Measurements from ENCODE around the gene LAMA4. TPM values are rescaled to one million over a fixed set of nuclear protein-coding genes. Genes with fewer than 3 reads are reported as not detected.
A peak's percentile ranks its signal among the peaks of the same experiment; 100 is the strongest.

Gene LAMA4, protein sequence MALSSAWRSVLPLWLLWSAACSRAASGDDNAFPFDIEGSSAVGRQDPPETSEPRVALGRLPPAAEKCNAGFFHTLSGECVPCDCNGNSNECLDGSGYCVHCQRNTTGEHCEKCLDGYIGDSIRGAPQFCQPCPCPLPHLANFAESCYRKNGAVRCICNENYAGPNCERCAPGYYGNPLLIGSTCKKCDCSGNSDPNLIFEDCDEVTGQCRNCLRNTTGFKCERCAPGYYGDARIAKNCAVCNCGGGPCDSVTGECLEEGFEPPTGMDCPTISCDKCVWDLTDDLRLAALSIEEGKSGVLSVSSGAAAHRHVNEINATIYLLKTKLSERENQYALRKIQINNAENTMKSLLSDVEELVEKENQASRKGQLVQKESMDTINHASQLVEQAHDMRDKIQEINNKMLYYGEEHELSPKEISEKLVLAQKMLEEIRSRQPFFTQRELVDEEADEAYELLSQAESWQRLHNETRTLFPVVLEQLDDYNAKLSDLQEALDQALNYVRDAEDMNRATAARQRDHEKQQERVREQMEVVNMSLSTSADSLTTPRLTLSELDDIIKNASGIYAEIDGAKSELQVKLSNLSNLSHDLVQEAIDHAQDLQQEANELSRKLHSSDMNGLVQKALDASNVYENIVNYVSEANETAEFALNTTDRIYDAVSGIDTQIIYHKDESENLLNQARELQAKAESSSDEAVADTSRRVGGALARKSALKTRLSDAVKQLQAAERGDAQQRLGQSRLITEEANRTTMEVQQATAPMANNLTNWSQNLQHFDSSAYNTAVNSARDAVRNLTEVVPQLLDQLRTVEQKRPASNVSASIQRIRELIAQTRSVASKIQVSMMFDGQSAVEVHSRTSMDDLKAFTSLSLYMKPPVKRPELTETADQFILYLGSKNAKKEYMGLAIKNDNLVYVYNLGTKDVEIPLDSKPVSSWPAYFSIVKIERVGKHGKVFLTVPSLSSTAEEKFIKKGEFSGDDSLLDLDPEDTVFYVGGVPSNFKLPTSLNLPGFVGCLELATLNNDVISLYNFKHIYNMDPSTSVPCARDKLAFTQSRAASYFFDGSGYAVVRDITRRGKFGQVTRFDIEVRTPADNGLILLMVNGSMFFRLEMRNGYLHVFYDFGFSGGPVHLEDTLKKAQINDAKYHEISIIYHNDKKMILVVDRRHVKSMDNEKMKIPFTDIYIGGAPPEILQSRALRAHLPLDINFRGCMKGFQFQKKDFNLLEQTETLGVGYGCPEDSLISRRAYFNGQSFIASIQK (N-terminal part only)
- polyA plus RNA-seq (0.69 TPM in 1 of 2 replicates, not detected in the other), polyA minus RNA-seq (1.2 and 1.7 TPM in 2 replicates)

DNA sequence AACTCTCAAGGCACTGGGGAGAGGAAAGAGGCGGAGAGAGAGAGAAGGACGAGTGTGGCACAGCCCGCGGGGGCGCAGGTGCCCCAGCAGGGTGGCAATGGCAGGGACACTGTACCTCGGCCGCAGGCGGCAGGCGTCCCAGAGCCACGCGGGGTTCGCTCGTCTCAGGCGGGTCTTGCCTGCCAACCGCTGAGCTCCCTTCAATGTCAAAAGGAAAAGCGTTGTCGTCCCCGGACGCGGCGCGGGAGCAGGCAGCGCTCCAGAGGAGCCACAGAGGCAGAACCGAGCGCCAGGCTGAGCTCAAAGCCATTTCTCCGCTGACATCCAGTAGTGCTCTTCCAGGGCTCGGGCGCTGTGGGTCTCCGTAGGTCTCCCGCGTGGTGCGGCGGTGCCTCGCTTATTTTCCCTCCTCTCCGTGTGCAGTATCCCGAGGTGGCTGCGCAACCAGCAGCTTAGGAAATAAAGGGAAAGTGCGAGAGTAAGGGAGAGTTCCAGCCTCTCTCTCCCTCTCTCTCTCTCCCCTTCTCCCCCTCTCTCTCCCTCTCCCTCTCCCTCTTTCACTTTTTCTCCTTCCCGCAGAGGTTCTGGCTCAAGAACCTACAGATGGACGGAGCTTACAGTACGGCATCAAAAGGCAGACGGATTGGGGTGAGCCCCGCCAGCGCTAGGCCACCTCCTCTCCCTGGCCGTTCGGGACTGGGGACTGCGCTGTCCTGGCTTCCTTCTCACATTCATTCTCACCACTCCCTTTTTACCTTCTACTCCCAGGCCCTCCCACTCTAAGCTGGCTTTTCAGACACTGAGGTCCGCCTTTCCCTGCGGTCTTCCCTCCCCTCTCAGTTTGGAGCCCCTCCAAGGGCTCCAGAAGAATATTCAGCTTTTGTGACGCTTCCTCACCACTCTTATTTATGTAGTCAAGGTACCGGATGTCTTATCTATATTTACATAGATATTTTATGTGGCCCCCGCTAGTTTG, at the start of gene LAMA4:
LAMA4 (minus strand) TSS at position 727 of the 976 bp plus-strand sequence; CDS start at position 310, 417 bp downstream.
- Histone ChIP-seq H3K27me3 (ENCODE audit: insufficient read depth, low read depth, low read length) (peaks cover 28% of the 10 kb centered on the region), H3K4me3 (ENCODE audit: low read length) (peak within 1 kb of the TSS; percentile 72), H4K20me1 (ENCODE audit: insufficient read depth) (no peaks in the 10 kb centered on the region), H3K9me2 (ENCODE audit: insufficient read depth, low read length) (no peaks in the 10 kb centered on the region), H3K9me3 (ENCODE audit: low read length) (no peaks in the 10 kb centered on the region), H3K79me2 (replicated peaks; ENCODE audit: insufficient read depth, low read length) (no peaks in the 10 kb centered on the region), H3K36me3 (ENCODE audit: insufficient read depth, low read length) (no peaks in the 10 kb centered on the region), H3F3A (ENCODE audit: insufficient read depth, low read length, poor library complexity, severe bottlenecking) (no peaks in the 10 kb centered on the region), H3K27ac (ENCODE audit: low read length) (no peak within 1 kb of the TSS), H3K4me2 (ENCODE audit: low read length) (peak within 1 kb of the TSS; percentile 74), H3K9ac (ENCODE audit: low read length) (peak within 1 kb of the TSS; percentile 44), H2AFZ (ENCODE audit: low read depth, low read length) (peak within 1 kb of the TSS; percentile 24)
- TF ChIP-seq POLR2AphosphoS5 (IDR thresholded peaks at IDR 0.05) (no peak), SMC3 (conservative IDR thresholded peaks at IDR 0.05; ENCODE audit: poor library complexity) (peak; percentile 26), RAD21 (conservative IDR thresholded peaks at IDR 0.05) (peak; percentile 19), EZH2 (IDR thresholded peaks at IDR 0.05; ENCODE audit: borderline replicate concordance, insufficient read depth, low read length, poor library complexity, severe bottlenecking) (no peak)
- TF ChIP-seq, protein P1, sequence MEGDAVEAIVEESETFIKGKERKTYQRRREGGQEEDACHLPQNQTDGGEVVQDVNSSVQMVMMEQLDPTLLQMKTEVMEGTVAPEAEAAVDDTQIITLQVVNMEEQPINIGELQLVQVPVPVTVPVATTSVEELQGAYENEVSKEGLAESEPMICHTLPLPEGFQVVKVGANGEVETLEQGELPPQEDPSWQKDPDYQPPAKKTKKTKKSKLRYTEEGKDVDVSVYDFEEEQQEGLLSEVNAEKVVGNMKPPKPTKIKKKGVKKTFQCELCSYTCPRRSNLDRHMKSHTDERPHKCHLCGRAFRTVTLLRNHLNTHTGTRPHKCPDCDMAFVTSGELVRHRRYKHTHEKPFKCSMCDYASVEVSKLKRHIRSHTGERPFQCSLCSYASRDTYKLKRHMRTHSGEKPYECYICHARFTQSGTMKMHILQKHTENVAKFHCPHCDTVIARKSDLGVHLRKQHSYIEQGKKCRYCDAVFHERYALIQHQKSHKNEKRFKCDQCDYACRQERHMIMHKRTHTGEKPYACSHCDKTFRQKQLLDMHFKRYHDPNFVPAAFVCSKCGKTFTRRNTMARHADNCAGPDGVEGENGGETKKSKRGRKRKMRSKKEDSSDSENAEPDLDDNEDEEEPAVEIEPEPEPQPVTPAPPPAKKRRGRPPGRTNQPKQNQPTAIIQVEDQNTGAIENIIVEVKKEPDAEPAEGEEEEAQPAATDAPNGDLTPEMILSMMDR (IDR thresholded peaks at IDR 0.05; ENCODE audit: poor library complexity, severe bottlenecking) = peak; percentile 21

DNA sequence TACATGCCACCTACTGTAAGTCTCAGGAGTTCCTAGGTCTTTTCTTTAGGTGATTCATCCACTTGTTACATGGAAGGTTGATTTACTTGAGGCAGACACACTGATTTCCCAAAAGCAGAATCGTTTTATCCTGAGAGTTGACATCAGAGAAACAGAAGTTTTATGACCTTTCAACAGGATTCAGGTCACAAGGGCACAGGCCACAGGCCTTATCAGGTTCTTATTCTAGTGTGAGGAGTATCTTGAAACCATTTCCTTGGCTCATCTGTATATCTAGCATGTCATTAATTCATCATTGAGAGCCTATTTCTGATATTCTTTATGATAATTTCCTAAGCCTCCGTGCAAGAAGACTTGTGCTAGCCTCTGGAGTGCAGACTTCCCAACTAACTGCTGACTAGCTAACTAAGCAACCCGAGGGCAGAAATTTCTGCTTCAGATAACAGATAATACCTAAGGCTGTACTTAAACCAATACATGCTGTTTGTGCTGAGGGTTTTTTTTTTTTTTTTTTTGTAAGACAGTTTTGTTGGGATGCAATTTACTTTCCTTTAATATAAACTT, 47.9 kb upstream of the LAMA4 start:
- Histone ChIP-seq H3K79me2 (replicated peaks; ENCODE audit: insufficient read depth, low read length) (no peaks in the 10 kb centered on the region), H3K9me2 (ENCODE audit: insufficient read depth, low read length) (no peaks in the 10 kb centered on the region), H3F3A (ENCODE audit: insufficient read depth, low read length, poor library complexity, severe bottlenecking) (no peaks in the 10 kb centered on the region), H4K20me1 (ENCODE audit: insufficient read depth) (no peaks in the 10 kb centered on the region), H3K36me3 (ENCODE audit: insufficient read depth, low read length) (no peaks in the 10 kb centered on the region), H3K4me2 (ENCODE audit: low read length) (no peak overlapping the region), H3K9ac (ENCODE audit: low read length) (no peak overlapping the region), H3K27me3 (ENCODE audit: insufficient read depth, low read depth, low read length) (no peaks in the 10 kb centered on the region), H3K9me3 (ENCODE audit: low read length) (no peaks in the 10 kb centered on the region), H3K4me3 (ENCODE audit: low read length) (no peak overlapping the region), H2AFZ (ENCODE audit: low read depth, low read length) (no peak overlapping the region), H3K27ac (ENCODE audit: low read length) (no peak overlapping the region)
- no peak for TF ChIP-seq TAF1 (IDR thresholded peaks at IDR 0.05; ENCODE audit: low read depth)
- TF ChIP-seq MXI1 (conservative IDR thresholded peaks at IDR 0.05; ENCODE audit: poor library complexity, severe bottlenecking) = no peak
- no peak for TF ChIP-seq POLR2AphosphoS5 (IDR thresholded peaks at IDR 0.05)
- TF ChIP-seq RAD21 (conservative IDR thresholded peaks at IDR 0.05) = no peak
- TF ChIP-seq, protein P1 (IDR thresholded peaks at IDR 0.05; ENCODE audit: poor library complexity, severe bottlenecking) = no peak
- no peak for TF ChIP-seq EZH2 (IDR thresholded peaks at IDR 0.05; ENCODE audit: borderline replicate concordance, insufficient read depth, low read length, poor library complexity, severe bottlenecking)
- no peak for TF ChIP-seq SMC3 (conservative IDR thresholded peaks at IDR 0.05; ENCODE audit: poor library complexity)
- TF ChIP-seq, protein P2, sequence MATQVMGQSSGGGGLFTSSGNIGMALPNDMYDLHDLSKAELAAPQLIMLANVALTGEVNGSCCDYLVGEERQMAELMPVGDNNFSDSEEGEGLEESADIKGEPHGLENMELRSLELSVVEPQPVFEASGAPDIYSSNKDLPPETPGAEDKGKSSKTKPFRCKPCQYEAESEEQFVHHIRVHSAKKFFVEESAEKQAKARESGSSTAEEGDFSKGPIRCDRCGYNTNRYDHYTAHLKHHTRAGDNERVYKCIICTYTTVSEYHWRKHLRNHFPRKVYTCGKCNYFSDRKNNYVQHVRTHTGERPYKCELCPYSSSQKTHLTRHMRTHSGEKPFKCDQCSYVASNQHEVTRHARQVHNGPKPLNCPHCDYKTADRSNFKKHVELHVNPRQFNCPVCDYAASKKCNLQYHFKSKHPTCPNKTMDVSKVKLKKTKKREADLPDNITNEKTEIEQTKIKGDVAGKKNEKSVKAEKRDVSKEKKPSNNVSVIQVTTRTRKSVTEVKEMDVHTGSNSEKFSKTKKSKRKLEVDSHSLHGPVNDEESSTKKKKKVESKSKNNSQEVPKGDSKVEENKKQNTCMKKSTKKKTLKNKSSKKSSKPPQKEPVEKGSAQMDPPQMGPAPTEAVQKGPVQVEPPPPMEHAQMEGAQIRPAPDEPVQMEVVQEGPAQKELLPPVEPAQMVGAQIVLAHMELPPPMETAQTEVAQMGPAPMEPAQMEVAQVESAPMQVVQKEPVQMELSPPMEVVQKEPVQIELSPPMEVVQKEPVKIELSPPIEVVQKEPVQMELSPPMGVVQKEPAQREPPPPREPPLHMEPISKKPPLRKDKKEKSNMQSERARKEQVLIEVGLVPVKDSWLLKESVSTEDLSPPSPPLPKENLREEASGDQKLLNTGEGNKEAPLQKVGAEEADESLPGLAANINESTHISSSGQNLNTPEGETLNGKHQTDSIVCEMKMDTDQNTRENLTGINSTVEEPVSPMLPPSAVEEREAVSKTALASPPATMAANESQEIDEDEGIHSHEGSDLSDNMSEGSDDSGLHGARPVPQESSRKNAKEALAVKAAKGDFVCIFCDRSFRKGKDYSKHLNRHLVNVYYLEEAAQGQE (IDR thresholded peaks at IDR 0.05; ENCODE audit: borderline replicate concordance) = no peak
- TF ChIP-seq EP300 (conservative IDR thresholded peaks at IDR 0.05; ENCODE audit: poor library complexity, severe bottlenecking) = no peak
